ENCODE data around the gene RASL11B. TPM values are rescaled to one million over a fixed set of nuclear protein-coding genes. Genes with fewer than 3 reads are reported as not detected.

The RASL11B gene
- total and polyA plus RNA-seq, 9 donors, result 15.3 to 166 (median 62.5) TPM

- no peak for TF ChIP-seq POLR2A (IDR thresholded peaks at IDR 0.05)
- no peak for TF ChIP-seq CTCF (IDR thresholded peaks at IDR 0.05)
- no peak for TF ChIP-seq EP300 (IDR thresholded peaks at IDR 0.05)
- no peaks in the 10 kb centered on the region for H3K27me3 ChIP-seq
- peaks cover 12% of the 10 kb centered on the region for H3K4me1 ChIP-seq (ENCODE audit: insufficient read depth)
- H3K27ac ChIP-seq, result no peak overlapping the region
- H3K36me3 ChIP-seq, result no peaks in the 10 kb centered on the region
- DNase-seq, result no peak
- intact Hi-C loops (cut with DNase I), result no loop called here
- H3K4me3 ChIP-seq, result no peak overlapping the region
- WGBS, 3 donors, result 77 to 96% (median 88%) methylated on average over 2 of the region's 2 CpGs
- H3K9me3 ChIP-seq, result no peaks in the 10 kb centered on the region
Observed at GRCh38 chr4:52846502-52846901, 15.6 kb upstream of the RASL11B start.

- Histone ChIP-seq H3K4me3 (no peak overlapping the region), H3K36me3 (no peaks in the 10 kb centered on the region), H3K27ac (no peak overlapping the region), H3K9me3 (no peaks in the 10 kb centered on the region), H3K4me1 (ENCODE audit: insufficient read depth) (no peaks in the 10 kb centered on the region), H3K27me3 (no peaks in the 10 kb centered on the region)
- DNase-seq, result no peak
- no peak for TF ChIP-seq CTCF (IDR thresholded peaks at IDR 0.05)
- TF ChIP-seq EP300 (IDR thresholded peaks at IDR 0.05), result no peak
- no peak for TF ChIP-seq POLR2A (IDR thresholded peaks at IDR 0.05)
- intact Hi-C loops (cut with DNase I), result no loop called here
- WGBS, 3 donors, result 92 to 98% (median 97%) methylated on average over 6 of the region's 6 CpGs
Observed at GRCh38 chr4:52848254-52848653, 13.9 kb upstream of the RASL11B start.

- H3K4me1 ChIP-seq (ENCODE audit: insufficient read depth), result no peaks in the 10 kb centered on the region
- DNase-seq, result no peak
- TF ChIP-seq CTCF (IDR thresholded peaks at IDR 0.05), result no peak
- no peak for TF ChIP-seq EP300 (IDR thresholded peaks at IDR 0.05)
- intact Hi-C loops (cut with DNase I), result no loop called here
- no peak overlapping the region for H3K27ac ChIP-seq
- 93 to 96% (median 95%) methylated on average over 3 of the region's 3 CpGs for WGBS, 3 donors
- no peaks in the 10 kb centered on the region for H3K9me3 ChIP-seq
- H3K36me3 ChIP-seq, result no peaks in the 10 kb centered on the region
- no peaks in the 10 kb centered on the region for H3K27me3 ChIP-seq
- no peak overlapping the region for H3K4me3 ChIP-seq
Observed at GRCh38 chr4:52850406-52851124, 11.6 kb upstream of the RASL11B start.

DNA sequence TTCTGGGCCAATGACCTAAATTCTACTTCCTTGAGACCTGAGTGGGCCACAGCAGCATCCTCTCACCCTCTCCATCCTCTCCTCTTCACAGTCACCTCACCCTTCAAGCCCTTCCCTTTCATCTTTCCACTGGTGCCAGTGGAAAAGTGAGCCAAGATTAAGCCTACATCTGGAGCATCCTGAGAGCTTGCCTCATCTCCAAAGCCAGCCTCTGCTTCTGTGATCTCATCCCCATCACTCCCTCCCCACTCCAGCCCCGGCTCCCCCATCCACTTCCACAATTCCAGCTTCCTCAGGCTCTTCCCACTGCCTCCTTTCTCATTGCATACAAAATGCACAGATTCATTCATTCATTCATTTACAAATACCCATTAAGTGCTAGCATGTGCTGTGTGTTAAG is 10.1 kb upstream of the RASL11B start:
- TF ChIP-seq POLR2A (IDR thresholded peaks at IDR 0.05) (no peak), EP300 (IDR thresholded peaks at IDR 0.05) (no peak), CTCF (IDR thresholded peaks at IDR 0.05) (no peak)
- Histone ChIP-seq H3K9me3 (no peaks in the 10 kb centered on the region), H3K4me3 (no peak overlapping the region), H3K27ac (no peak overlapping the region), H3K36me3 (no peaks in the 10 kb centered on the region), H3K4me1 (ENCODE audit: insufficient read depth) (no peaks in the 10 kb centered on the region), H3K27me3 (no peaks in the 10 kb centered on the region)
- intact Hi-C loops (cut with DNase I), result no loop called here
- no peak for DNase-seq
- WGBS, 3 donors, result 74 to 87% (median 78%) methylated on average over 1 of the region's 1 CpG
